Thoracic aorta (tissue), 2 donors: ENCODE results near the gene IFT81. TPM values are rescaled to one million over a fixed set of nuclear protein-coding genes. Genes with fewer than 3 reads are reported as not detected.

Source experiments
- ATAC-seq: fragments of 150-250 bp; one replicate; pipeline ENCODE4 v1.8.0; 2017; ENCODE audit warnings: low read depth; ENCODE audit not compliant: insufficient number of reproducible peaks, low FRiP score
- DNase-seq: peaks from one replicate; pipeline ENCODE4 v3.0.0-alpha.2; 2020; ENCODE audit warnings: low spot score
- H3K27ac ChIP-seq, 2 donors: fragments of 200-600 bp; sonication (generic); 1 replicate in 1 of 2; 2 replicates in 1 of 2; pipeline ENCODE4 v1.5.1; 2016; ENCODE audit warnings: mild to moderate bottlenecking in 2 of 2, moderate library complexity in 2 of 2
- H3K27me3 ChIP-seq: fragments of 200-600 bp; sonication (generic); replicated peaks from 2 replicates; pipeline ENCODE4 v1.6.0; 2016; ENCODE audit warnings: mild to moderate bottlenecking; ENCODE audit not compliant: insufficient read depth
- H3K36me3 ChIP-seq: fragments of 200-600 bp; sonication (generic); one replicate; pipeline ENCODE4 v1.5.1; 2016
- H3K4me1 ChIP-seq, 2 donors: fragments of 200-600 bp; sonication (generic); 1 replicate in 1 of 2; 2 replicates in 1 of 2; pipeline versions ENCODE4 v1.5.1 to v1.6.0; 2016; ENCODE audit warnings: low read depth in 2 of 2, mild to moderate bottlenecking in 1 of 2; ENCODE audit not compliant: control insufficient read depth in 1 of 2
- H3K4me3 ChIP-seq: fragments of 200-600 bp; sonication (generic); 2 replicates; pipeline ENCODE4 v1.5.1; 2016; ENCODE audit warnings: mild to moderate bottlenecking
- H3K9me3 ChIP-seq: fragments of 200-600 bp; sonication (generic); 2 replicates; pipeline ENCODE4 v1.5.1; 2016
- total RNA-seq, 2 donors: library from RNA; depleted of rRNA; stranded (reverse); fragments of >200 nt; gene quantifications; one replicate each; pipeline versions ENCODE4 v1.1.0 to v1.2.3, GENCODE V29; 2016
- TF ChIP-seq, protein P1 (sequence below): fragments of 200-600 bp; sonication (generic); IDR thresholded peaks from one replicate; pipeline ENCODE4 v1.5.1; 2019; ENCODE audit warnings: antibody characterized with exemption

Gene IFT81
- total RNA-seq, 2 donors from 2014 or later, result 9.3 to 17.4 TPM

DNA sequence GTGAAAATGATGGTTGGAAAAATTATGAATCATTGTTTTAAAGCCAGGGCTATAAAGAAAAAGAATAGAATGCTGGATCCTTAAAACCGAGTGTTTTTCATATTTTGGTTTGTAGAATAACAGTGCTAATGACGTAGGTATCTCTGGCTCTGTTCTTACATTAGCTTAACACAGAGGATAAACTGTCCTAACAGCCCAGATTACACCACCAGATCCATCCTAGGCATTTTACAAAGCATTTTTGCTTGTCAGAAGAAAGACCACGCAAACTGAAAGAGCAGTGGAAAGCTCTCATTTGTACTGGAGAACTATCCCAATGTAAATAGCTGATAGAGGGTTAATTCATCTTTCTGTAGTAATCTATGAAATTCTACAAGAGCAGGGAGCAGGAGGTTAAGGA, 13.6 kb downstream of the IFT81 start:
- Histone ChIP-seq H3K27me3 (no peaks in the 10 kb centered on the region), H3K36me3 (peaks cover 7% of the 10 kb centered on the region), H3K9me3 (no peaks in the 10 kb centered on the region), H3K27ac (peak overlapping the region; percentile 1 to 48), H3K4me3 (no peak overlapping the region), H3K4me1 (peaks cover 15 to 45% of the 10 kb centered on the region in 2 donors)
- ATAC-seq (no peak), DNase-seq (no peak)
- TF ChIP-seq, protein P1, sequence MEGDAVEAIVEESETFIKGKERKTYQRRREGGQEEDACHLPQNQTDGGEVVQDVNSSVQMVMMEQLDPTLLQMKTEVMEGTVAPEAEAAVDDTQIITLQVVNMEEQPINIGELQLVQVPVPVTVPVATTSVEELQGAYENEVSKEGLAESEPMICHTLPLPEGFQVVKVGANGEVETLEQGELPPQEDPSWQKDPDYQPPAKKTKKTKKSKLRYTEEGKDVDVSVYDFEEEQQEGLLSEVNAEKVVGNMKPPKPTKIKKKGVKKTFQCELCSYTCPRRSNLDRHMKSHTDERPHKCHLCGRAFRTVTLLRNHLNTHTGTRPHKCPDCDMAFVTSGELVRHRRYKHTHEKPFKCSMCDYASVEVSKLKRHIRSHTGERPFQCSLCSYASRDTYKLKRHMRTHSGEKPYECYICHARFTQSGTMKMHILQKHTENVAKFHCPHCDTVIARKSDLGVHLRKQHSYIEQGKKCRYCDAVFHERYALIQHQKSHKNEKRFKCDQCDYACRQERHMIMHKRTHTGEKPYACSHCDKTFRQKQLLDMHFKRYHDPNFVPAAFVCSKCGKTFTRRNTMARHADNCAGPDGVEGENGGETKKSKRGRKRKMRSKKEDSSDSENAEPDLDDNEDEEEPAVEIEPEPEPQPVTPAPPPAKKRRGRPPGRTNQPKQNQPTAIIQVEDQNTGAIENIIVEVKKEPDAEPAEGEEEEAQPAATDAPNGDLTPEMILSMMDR, result no peak

GRCh38 chr12:110141389-110141788, 17.2 kb downstream of the IFT81 start:
- no peaks in the 10 kb centered on the region for H3K27me3 ChIP-seq
- no peaks in the 10 kb centered on the region for H3K9me3 ChIP-seq
- DNase-seq, result peak; percentile 5
- ATAC-seq, result peak; percentile 69
- peaks cover 11% of the 10 kb centered on the region for H3K36me3 ChIP-seq
- TF ChIP-seq, protein P1, result no peak
- H3K4me1 ChIP-seq, result peaks cover 7 to 21% of the 10 kb centered on the region in 2 donors
- no peak overlapping the region for H3K4me3 ChIP-seq
- H3K27ac ChIP-seq, result peak overlapping the region; percentile 38 to 61

DNA sequence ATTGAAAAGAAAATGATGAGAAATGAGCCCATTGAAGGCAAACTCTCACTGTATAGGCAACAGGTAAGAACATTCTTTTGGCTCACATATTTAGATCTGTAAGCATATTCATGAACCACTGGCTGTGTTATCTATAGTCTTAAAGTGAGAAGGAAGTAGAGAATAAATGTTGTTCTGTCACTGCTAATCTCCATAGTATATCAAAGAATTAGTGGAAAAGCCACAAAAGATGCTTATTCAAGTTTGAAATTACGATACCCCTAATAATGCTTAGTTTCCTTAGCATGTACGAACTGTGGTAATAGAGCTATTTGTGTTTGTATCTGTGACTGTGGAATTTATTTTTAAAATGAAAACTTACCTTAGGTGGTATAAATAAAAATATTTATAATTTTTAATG, 22.8 kb downstream of the IFT81 start:
- Histone ChIP-seq H3K27ac (no peak overlapping the region), H3K9me3 (no peaks in the 10 kb centered on the region), H3K27me3 (no peaks in the 10 kb centered on the region), H3K36me3 (peaks cover 9% of the 10 kb centered on the region), H3K4me1 (peaks cover 0 to 3% of the 10 kb centered on the region in 2 donors), H3K4me3 (no peak overlapping the region)
- ATAC-seq, result no peak
- DNase-seq, result no peak
- TF ChIP-seq, protein P1, result no peak

DNA sequence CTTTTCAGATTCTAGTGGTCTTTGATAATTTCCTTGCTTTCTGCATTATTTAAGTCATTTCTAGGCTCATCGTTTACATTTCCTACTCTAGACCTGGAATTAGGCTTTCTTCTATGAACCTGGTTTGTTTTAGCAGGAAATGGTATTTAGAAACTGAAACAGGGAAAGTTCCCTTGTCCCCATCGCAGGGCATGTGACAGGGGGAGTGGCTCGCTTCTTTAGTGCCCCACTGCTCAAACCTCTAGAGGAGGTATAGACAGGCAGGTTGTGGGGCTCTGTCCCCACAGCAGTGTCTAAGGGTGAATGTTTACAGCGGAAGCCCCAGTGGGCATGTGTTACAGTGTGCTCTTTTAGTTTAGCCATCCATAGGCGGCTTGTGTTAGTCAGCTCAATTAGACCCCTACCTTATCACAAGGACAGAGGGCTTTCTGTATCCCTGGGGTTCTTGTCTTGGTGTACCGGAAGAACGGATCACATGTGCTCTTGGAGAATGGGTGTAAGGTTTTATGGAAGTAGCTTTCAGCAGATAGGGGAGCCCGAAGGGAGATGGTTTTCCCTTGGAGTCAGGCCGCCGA, 25.0 kb downstream of the IFT81 start:
- Histone ChIP-seq H3K27me3 (no peaks in the 10 kb centered on the region), H3K36me3 (peaks cover 9% of the 10 kb centered on the region), H3K4me1 (no peaks in the 10 kb centered on the region), H3K27ac (no peak overlapping the region), H3K4me3 (no peak overlapping the region), H3K9me3 (no peaks in the 10 kb centered on the region)
- TF ChIP-seq, protein P1, result no peak
- DNase-seq (no peak), ATAC-seq (no peak)

DNA sequence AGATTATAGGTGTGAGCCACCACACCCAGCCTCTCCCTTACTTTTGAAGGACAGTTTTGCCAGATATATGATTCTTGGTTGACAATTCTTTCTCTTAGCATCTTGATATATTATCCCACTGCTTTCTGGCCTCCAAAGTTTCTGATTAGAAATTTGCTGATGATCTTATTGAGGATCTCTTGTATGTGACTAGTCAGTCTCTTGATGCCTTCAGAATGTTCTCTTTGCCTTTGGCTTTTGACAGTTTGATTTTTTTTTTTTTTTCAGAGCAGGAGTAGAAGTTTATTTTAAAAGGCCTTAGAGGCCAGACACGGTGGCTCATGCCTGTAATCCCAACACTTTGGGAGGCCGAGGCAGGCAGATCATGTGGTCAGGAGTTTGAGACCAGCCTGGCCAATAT, 32.6 kb downstream of the IFT81 start:
- no peak overlapping the region for H3K27ac ChIP-seq
- TF ChIP-seq, protein P1, result no peak
- ATAC-seq (no peak), DNase-seq (no peak)
- H3K4me1 ChIP-seq, result peaks cover 0 to 11% of the 10 kb centered on the region in 2 donors
- H3K27me3 ChIP-seq, result no peaks in the 10 kb centered on the region
- peaks cover 10% of the 10 kb centered on the region for H3K9me3 ChIP-seq
- H3K4me3 ChIP-seq, result no peak overlapping the region
- H3K36me3 ChIP-seq, result peaks cover 16% of the 10 kb centered on the region
